ENCODE measurements around the gene FLRT1. TPM values are rescaled to one million over a fixed set of nuclear protein-coding genes. Genes with fewer than 3 reads are reported as not detected.

The FLRT1 gene
- total and polyA plus RNA-seq, 7 donors = 0.03 to 0.10 (median 0.08) TPM; not detected in 2

- no peak overlapping the region for H3K27ac ChIP-seq
- no peak overlapping the region for H3K4me3 ChIP-seq
- 85 to 95% (median 88%) methylated on average over 16 to 19 of the region's 19 CpGs for WGBS, 3 donors
- H3K36me3 ChIP-seq (ENCODE audit: insufficient read depth in 1 of 2, low read depth in 1 of 2) = no peaks in the 10 kb centered on the region
- DNase-seq = no peak
- H3K4me1 ChIP-seq = peaks cover 7% of the 10 kb centered on the region
- no peak for ATAC-seq
- H3K27me3 ChIP-seq (ENCODE audit: insufficient read depth in 3 of 3, low read length in 2 of 3) = no peaks in the 10 kb centered on the region
- TF ChIP-seq CTCF (IDR thresholded peaks at IDR 0.05) = no peak
- intact Hi-C loops (cut with DNase I) = no loop called here
- no peaks in the 10 kb centered on the region for H3K9me3 ChIP-seq
Measured at GRCh38 chr11:64051297-64051696, 15.6 kb downstream of the FLRT1 start.

GRCh38 chr11:64052436-64052835 lies 16.7 kb downstream of the FLRT1 start:
- intact Hi-C loops (cut with DNase I) = no loop called here
- no peak for DNase-seq
- Histone ChIP-seq H3K4me3 (no peak overlapping the region), H3K27me3 (ENCODE audit: insufficient read depth in 3 of 3, low read length in 2 of 3) (no peaks in the 10 kb centered on the region), H3K4me1 (peaks cover 13% of the 10 kb centered on the region), H3K27ac (no peak overlapping the region), H3K9me3 (no peaks in the 10 kb centered on the region), H3K36me3 (ENCODE audit: insufficient read depth in 1 of 2, low read depth in 1 of 2) (no peaks in the 10 kb centered on the region)
- no peak for TF ChIP-seq CTCF (IDR thresholded peaks at IDR 0.05)
- 95 to 97% (median 96%) methylated on average over 2 of the region's 2 CpGs for WGBS, 3 donors
- no peak for ATAC-seq

GRCh38 chr11:64052938-64053622 lies 17.3 kb downstream of the FLRT1 start:
- Histone ChIP-seq H3K4me1 (peaks cover 19% of the 10 kb centered on the region), H3K36me3 (ENCODE audit: insufficient read depth in 1 of 2, low read depth in 1 of 2) (no peaks in the 10 kb centered on the region), H3K4me3 (no peak overlapping the region), H3K27me3 (ENCODE audit: insufficient read depth in 3 of 3, low read length in 2 of 3) (no peaks in the 10 kb centered on the region), H3K9me3 (no peaks in the 10 kb centered on the region), H3K27ac (no peak overlapping the region)
- DNase-seq (no peak), ATAC-seq (no peak)
- no peak for TF ChIP-seq CTCF (IDR thresholded peaks at IDR 0.05)
- intact Hi-C loops (cut with DNase I) = no loop called here
- WGBS, 3 donors = 85 to 92% (median 91%) methylated on average over 11 of the region's 11 CpGs

GRCh38 chr11:64053699-64054098 lies 18.0 kb downstream of the FLRT1 start:
- H3K27me3 ChIP-seq (ENCODE audit: insufficient read depth in 3 of 3, low read length in 2 of 3) = no peaks in the 10 kb centered on the region
- H3K36me3 ChIP-seq (ENCODE audit: insufficient read depth in 1 of 2, low read depth in 1 of 2) = no peaks in the 10 kb centered on the region
- TF ChIP-seq CTCF (IDR thresholded peaks at IDR 0.05) = no peak
- H3K4me1 ChIP-seq = peaks cover 16% of the 10 kb centered on the region
- ATAC-seq = no peak
- 78 to 84% (median 81%) methylated on average over 15 of the region's 15 CpGs for WGBS, 3 donors
- no peaks in the 10 kb centered on the region for H3K9me3 ChIP-seq
- DNase-seq = no peak
- intact Hi-C loops (cut with DNase I) = no loop called here
- no peak overlapping the region for H3K27ac ChIP-seq
- H3K4me3 ChIP-seq = no peak overlapping the region

- H3K27ac ChIP-seq = no peak overlapping the region
- 58 to 71% (median 61%) methylated on average over 8 of the region's 8 CpGs for WGBS, 3 donors
- intact Hi-C loops (cut with DNase I) = no loop called here
Measured at GRCh38 chr11:64055077-64055476, 19.3 kb downstream of the FLRT1 start.

More at GRCh38 chr11:64055077-64055476, 19.3 kb downstream of the FLRT1 start:
- DNase-seq (no peak), ATAC-seq (no peak)
- Histone ChIP-seq H3K9me3 (no peaks in the 10 kb centered on the region), H3K4me1 (peaks cover 16% of the 10 kb centered on the region), H3K36me3 (ENCODE audit: insufficient read depth in 1 of 2, low read depth in 1 of 2) (no peaks in the 10 kb centered on the region), H3K4me3 (no peak overlapping the region), H3K27me3 (ENCODE audit: insufficient read depth in 3 of 3, low read length in 2 of 3) (no peaks in the 10 kb centered on the region)
- TF ChIP-seq CTCF (IDR thresholded peaks at IDR 0.05) = no peak
